Measurements from ENCODE around the gene CXCL11. TPM values are rescaled to one million over a fixed set of nuclear protein-coding genes. Genes with fewer than 3 reads are reported as not detected.

CXCL11 gene
- total and polyA plus RNA-seq, 9 donors = 0.18 to 1.1 (median 0.57) TPM; not detected in 6

DNA sequence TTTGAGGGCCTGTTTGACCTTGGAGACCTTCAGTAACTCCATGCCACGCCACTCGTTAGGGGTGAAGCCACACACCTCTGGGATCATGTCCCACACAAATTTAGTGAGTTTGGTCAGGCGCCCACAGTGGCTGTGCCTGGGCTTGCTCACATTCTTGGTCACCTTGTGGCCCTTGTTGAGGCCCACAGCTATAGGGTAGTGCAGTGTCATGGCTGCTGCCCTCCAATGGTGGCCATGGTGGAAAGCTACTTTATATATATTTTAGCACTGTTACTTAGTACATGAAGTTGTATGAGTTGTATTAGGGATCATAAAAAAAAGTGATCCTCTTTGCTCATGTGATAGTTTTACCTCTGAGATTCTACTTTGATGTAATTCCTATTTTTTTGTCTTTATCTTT, 985 bp upstream of the CXCL11 start:
- no peak for DNase-seq
- intact Hi-C loops (cut with DNase I) = no loop called here
- H3K27me3 ChIP-seq = no peaks in the 10 kb centered on the region
- H3K4me3 ChIP-seq = no peak overlapping the region
- no peaks in the 10 kb centered on the region for H3K4me1 ChIP-seq (ENCODE audit: insufficient read depth)
- no peak overlapping the region for H3K27ac ChIP-seq
- no peaks in the 10 kb centered on the region for H3K9me3 ChIP-seq
- no peaks in the 10 kb centered on the region for H3K36me3 ChIP-seq
- TF ChIP-seq CTCF (IDR thresholded peaks at IDR 0.05) (no peak), POLR2A (IDR thresholded peaks at IDR 0.05) (no peak), EP300 (IDR thresholded peaks at IDR 0.05) (no peak)
- WGBS, 3 donors = 77 to 85% (median 81%) methylated on average over 3 of the region's 3 CpGs

DNA sequence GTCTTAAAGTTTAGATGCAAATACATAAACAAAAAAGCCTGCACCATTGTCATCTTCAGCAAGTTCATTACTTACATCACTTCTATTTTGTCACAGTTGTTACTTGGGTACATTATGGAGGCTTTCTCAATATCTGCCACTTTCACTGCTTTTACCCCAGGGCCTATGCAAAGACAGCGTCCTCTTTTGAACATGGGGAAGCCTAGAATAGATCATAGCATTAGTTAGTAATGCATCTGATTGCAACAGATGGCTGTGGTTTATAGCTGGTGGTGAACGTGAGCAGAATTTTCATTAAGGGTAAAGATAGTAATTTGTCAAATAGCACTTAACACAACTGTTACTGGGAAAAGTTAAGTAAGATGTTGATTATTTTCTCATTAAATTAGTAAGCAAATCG, 729 bp downstream of the CXCL11 start:
- WGBS, 3 donors = 59 to 64% (median 62%) methylated on average over 3 of the region's 3 CpGs
- Histone ChIP-seq H3K9me3 (no peaks in the 10 kb centered on the region), H3K36me3 (no peaks in the 10 kb centered on the region), H3K4me1 (ENCODE audit: insufficient read depth) (no peaks in the 10 kb centered on the region), H3K27me3 (no peaks in the 10 kb centered on the region), H3K27ac (no peak overlapping the region), H3K4me3 (no peak overlapping the region)
- intact Hi-C loops (cut with DNase I) = no loop called here
- TF ChIP-seq POLR2A (IDR thresholded peaks at IDR 0.05) (no peak), EP300 (IDR thresholded peaks at IDR 0.05) (no peak), CTCF (IDR thresholded peaks at IDR 0.05) (no peak)
- DNase-seq = no peak

DNA sequence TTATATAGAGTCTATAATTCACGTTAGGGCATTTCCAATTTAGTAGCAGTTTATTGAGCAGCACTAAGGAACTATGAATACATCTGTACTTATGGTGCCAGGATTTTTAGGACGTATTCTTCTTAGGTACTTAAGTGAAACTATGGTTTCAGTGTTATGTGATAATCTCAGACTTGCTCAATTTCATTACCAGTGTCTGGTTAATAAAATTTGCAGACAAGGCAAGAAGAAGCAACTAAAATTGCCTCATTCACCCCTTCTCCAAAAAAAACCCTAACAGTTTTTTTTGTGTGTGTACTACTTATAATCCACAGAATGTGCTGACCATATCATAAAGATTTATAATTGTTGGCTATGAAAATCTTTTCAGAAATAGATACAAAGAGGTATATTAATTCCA, 6.6 kb downstream of the CXCL11 start:
- no peak for TF ChIP-seq CTCF (IDR thresholded peaks at IDR 0.05)
- Histone ChIP-seq H3K27ac (no peak overlapping the region), H3K4me1 (ENCODE audit: insufficient read depth) (peaks cover 2% of the 10 kb centered on the region), H3K9me3 (no peaks in the 10 kb centered on the region), H3K4me3 (no peak overlapping the region), H3K27me3 (no peaks in the 10 kb centered on the region), H3K36me3 (no peaks in the 10 kb centered on the region)
- 67 to 76% (median 71%) methylated on average over 2 of the region's 2 CpGs for WGBS, 3 donors
- intact Hi-C loops (cut with DNase I) = no loop called here
- DNase-seq = no peak

DNA sequence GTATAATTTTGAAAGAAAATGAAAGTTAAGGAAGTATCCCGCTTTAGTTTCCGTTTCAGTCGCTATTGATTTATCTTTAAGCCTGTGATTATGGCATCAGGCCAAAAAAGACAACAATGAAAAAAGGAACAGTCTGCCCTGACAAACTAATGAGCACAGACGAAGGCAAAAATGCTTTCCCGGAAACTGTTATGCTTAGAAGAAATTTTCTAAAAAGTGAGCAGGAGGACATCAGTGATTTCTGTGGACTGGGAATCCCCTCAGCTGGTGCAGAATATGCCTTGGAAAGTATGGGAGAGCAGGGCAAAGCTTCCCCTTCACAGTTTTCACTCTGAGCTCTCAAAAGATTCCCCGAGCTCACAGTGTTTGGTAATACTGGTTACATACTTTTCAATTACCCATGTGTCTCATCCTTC, 7.5 kb downstream of the CXCL11 start:
- H3K4me3 ChIP-seq = peak overlapping the region; percentile 4
- intact Hi-C loops (cut with DNase I) = no loop called here
- H3K27me3 ChIP-seq = no peaks in the 10 kb centered on the region
- DNase-seq = no peak
- peaks cover 2% of the 10 kb centered on the region for H3K4me1 ChIP-seq (ENCODE audit: insufficient read depth)
- no peak for TF ChIP-seq POLR2A (IDR thresholded peaks at IDR 0.05)
- no peak for TF ChIP-seq CTCF (IDR thresholded peaks at IDR 0.05)
- no peak for TF ChIP-seq EP300 (IDR thresholded peaks at IDR 0.05)
- H3K9me3 ChIP-seq = no peaks in the 10 kb centered on the region
- no peaks in the 10 kb centered on the region for H3K36me3 ChIP-seq
- WGBS, 3 donors = 0 to 2% (median 1%) methylated on average over 6 of the region's 6 CpGs
- H3K27ac ChIP-seq = no peak overlapping the region

GRCh38 chr4:76024065-76024464, 11.8 kb downstream of the CXCL11 start:
- H3K27ac ChIP-seq = no peak overlapping the region
- no peaks in the 10 kb centered on the region for H3K27me3 ChIP-seq
- H3K9me3 ChIP-seq = no peaks in the 10 kb centered on the region
- H3K4me3 ChIP-seq = no peak overlapping the region
- H3K36me3 ChIP-seq = no peaks in the 10 kb centered on the region
- TF ChIP-seq CTCF (IDR thresholded peaks at IDR 0.05) (no peak), POLR2A (IDR thresholded peaks at IDR 0.05) (no peak), EP300 (IDR thresholded peaks at IDR 0.05) (no peak)
- intact Hi-C loops (cut with DNase I) = no loop called here
- DNase-seq = no peak
- 77 to 83% (median 78%) methylated on average over 4 of the region's 4 CpGs for WGBS, 3 donors
- H3K4me1 ChIP-seq (ENCODE audit: insufficient read depth) = peaks cover 2% of the 10 kb centered on the region
